GM19452 (cell line): ENCODE data around the gene TGM5.
"Not testable (repeated sequence)": the region's sequence is repeated elsewhere in the genome, so short reads cannot be mapped to it uniquely, and the experiment has no call there.

Experiments
- ATAC-seq: cut with Tn5 transposase; IDR thresholded peaks from one replicate; pipeline ENCODE4 v1.9.1; 2021; ENCODE audit not compliant: unreplicated experiment

Gene TGM5

GRCh38 chr15:43266834-43267233 lies at the start of gene TGM5:
TSS of gene TGM5 (minus strand) at chr15:43266928. CDS start at chr15:43266849, 79 bp downstream.
- no peak for ATAC-seq

GRCh38 chr15:43314171-43314570 lies 47.4 kb upstream of the TGM5 start:
- ATAC-seq, result no peak

GRCh38 chr15:43312378-43312777 lies 45.6 kb upstream of the TGM5 start:
- no peak for ATAC-seq

- no peak for ATAC-seq
Observed at GRCh38 chr15:43302205-43302817, 35.6 kb upstream of the TGM5 start, which contains the start of gene TGM7. TSS of gene TGM7 (minus strand) at chr15:43302255.

- ATAC-seq, result no peak
Observed at GRCh38 chr15:43299884-43300283, 33.2 kb upstream of the TGM5 start.

GRCh38 chr15:43299411-43299810 lies 32.7 kb upstream of the TGM5 start:
- ATAC-seq, result no peak

GRCh38 chr15:43294091-43294706 lies 27.5 kb upstream of the TGM5 start:
- ATAC-seq, result no peak

GRCh38 chr15:43293432-43293831 lies 26.7 kb upstream of the TGM5 start:
- no peak for ATAC-seq

- no peak for ATAC-seq
Observed at GRCh38 chr15:43292375-43293078, 25.8 kb upstream of the TGM5 start.

- not testable (repeated sequence) for ATAC-seq
Observed at GRCh38 chr15:43289656-43290055, 22.9 kb upstream of the TGM5 start.

- ATAC-seq, result no peak
Observed at GRCh38 chr15:43287254-43287653, 20.5 kb upstream of the TGM5 start.

GRCh38 chr15:43286074-43286473 lies 19.3 kb upstream of the TGM5 start:
- ATAC-seq, result no peak

GRCh38 chr15:43285609-43286037 lies 18.9 kb upstream of the TGM5 start:
- ATAC-seq, result no peak

GRCh38 chr15:43283526-43283925 lies 16.8 kb upstream of the TGM5 start:
- ATAC-seq, result no peak

- no peak for ATAC-seq
Observed at GRCh38 chr15:43281926-43282602, 15.3 kb upstream of the TGM5 start.

- no peak for ATAC-seq
Observed at GRCh38 chr15:43280996-43281395, 14.3 kb upstream of the TGM5 start.

GRCh38 chr15:43279496-43279895 lies 12.8 kb upstream of the TGM5 start:
- no peak for ATAC-seq

- no peak for ATAC-seq
Observed at GRCh38 chr15:43278869-43279268, 12.1 kb upstream of the TGM5 start.

GRCh38 chr15:43277901-43278300 lies 11.2 kb upstream of the TGM5 start:
- ATAC-seq, result no peak

- no peak for ATAC-seq
Observed at GRCh38 chr15:43277231-43277823, 10.6 kb upstream of the TGM5 start.

GRCh38 chr15:43276563-43277200 lies 10.0 kb upstream of the TGM5 start:
- no peak for ATAC-seq
